Activated CD4-positive, alpha-beta T cell treated with anti-CD3 and anti-CD28 coated beads, Interleukin-2, Interleukin-4, amounts not matched to agents 100 ng/mL and 50 ng/mL, durations not matched to agents 16 hours and 8 hours (primary cell): ENCODE data around the gene GABBR2.
A peak's percentile ranks its signal among the peaks of the same experiment; 100 is the strongest.

ENCODE experiments used
- DNase-seq: peaks from one replicate; pipeline ENCODE4 v3.0.0-alpha.2; 2020; ENCODE audit warnings: low spot score

The GABBR2 gene

DNA sequence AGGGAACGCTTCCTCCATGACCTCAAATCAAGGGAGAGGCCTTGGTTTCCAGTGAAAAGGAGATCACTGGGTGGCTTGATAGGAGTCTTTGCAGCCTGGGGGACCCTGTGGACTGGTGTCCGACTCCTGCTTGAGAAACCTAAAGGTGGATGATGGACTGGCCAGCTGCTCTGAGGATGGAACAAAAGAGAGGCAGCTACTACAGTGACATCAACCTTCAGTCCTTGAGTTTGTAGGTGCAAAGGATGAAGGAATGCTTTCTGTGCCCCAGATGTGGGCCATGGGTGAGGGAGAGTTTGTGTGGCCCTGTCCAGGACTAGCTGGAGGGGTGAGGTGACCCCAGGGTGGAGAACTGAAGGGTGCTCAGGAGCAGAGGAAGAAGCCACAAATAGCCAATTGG, 338.8 kb downstream of the GABBR2 start:
- no peak for DNase-seq

DNA sequence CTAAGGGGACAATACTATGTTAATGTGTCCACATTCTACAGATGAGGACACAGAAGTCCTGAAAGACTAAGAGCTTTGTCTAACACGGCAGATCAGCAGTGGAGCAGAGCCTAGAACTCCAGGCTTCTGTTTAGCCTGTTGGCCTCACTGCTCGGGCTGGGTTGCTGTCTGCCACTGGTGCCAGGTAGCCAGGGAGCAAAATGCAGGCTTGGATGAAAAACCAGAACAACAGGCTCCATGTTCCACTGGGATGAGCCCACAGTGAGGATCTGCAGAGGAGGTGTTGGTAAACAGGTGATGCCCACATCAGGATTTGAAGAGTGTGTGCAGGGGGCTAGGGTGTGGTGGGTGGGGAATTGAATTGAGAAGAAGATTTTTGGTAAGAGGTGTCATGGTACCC, 339.3 kb downstream of the GABBR2 start:
- no peak for DNase-seq

DNA sequence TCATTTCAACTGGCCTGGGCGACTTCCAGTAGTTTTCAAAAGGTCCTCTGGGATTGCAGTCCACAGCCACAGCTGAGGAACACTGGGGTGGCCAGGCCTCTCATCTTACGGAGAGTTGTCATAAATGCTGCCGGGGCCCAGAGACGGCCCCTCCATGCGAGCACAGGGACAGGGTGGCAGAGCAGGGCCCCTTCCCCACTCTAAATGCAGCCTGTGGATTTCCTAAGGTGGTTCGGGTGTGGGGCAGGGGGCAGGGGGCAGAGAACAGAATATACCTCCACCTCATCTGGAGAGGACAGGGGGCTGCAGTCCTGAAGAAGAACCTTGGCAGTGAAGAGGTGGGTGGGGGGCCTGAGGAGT, 339.7 kb downstream of the GABBR2 start:
- no peak for DNase-seq

DNA sequence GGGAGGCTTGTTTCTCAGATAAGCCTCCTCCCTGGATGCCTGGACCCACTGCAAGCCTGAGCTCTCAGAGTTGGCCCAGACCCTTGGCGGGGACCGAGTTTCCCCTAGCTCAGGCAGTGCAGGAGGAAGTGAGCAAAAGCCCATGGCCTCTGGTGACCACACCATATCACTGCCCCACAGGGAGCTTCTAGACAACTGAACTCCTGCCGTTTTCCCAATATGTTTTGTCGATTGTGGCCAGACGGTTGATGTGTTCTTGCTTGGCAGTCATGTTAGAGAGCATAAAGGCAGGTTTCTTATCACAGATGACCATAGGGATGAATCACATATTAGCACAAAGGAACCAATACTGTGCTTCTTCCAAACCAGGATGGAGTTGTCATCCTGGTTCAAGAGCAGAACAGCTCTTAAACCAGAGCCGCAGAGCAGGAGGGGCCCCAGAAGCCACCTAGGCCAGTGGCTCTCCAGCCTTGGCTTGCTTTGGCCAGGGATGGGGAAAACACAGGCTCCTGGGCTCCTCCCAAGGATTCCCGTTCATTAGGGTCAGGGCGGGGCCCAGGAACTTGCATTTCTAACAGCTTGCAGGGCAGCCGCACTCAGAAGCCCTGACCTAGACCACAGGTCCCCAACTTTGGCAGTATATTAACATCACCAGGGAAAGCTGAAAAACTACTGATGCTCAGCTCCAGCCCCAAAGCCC, 340.2 kb downstream of the GABBR2 start:
- no peak for DNase-seq

DNA sequence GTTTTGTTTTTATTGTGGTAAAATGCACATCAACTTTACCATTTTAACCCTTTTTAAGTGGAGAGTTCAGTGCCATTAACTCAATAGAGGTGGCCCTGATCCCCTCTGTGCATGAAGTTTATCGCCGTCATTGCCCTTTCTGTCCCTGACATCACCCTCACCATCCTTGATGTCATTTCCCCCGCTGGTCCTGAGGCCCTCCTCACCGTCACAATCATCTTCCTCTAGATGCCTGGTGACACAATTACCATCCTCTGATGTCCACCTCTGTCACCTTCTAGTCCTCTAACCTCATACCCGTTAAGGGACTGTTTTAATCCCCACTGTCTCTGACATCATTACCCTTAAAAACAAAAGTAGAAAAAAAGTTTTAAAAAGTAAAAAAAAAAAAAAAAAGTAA, 340.8 kb downstream of the GABBR2 start:
- DNase-seq: no peak

DNA sequence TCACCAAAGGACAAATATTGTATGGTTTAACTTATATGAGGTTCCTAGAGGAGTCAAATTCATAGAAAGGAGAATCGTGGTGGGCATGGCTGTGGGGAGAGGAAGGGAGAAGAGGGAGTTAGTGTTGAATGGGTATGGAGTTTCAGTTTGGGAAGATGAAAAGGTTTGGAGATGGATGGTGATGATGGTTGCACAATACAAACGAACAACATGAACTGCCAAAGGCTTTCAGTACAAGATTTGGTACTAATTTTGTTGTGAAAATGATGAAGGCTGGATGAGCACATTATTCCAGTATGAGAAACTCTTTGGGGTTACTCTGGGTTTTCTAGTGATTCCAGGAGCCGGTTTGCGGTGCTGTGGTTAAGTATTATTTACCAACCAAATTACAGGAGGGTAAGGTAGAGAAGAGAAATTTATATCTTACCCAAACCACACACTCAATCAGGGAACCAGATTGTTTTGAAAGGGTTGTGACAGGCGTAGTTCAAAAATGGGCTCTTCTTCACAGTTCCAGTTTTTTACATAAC, 341.3 kb downstream of the GABBR2 start:
- DNase-seq: no peak

DNA sequence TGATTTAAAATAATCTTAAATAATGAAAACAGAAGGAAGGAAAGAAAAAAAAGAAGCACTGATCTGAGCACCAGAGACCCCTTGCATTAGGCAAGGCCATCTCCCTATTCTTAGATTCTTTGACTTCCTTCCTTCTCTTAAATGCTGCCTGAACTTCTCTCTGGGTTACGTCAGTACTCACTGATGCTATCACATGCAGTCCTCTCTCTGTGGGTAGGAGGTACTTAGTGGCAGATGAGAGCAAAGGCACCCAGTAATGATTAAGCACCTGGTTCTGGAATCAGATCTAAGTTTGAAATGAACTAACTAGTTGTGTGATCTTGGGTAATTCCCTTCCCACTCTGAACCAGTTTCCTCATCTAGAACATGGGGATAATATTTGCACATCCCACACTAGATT, 343.0 kb downstream of the GABBR2 start:
- no peak for DNase-seq

DNA sequence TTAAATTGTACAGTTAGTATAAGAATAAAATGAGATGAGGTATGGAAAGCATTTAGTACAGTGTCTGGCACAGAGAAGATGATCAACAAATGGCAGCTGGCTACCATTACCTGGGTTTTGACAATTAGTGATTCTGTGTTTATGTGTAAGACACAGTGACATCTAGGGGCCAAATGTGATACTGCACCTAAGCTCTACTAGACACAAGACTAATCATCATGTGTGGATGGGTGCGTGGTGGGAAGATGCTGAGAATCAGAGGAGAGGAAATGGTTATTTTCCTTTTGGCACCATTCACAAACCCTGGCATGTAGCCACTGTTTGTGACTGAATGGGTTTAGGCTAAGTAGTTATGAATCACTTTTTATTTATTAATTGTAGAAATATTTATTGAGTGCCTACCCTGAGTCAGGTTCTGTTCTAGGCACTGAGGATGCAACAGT, 343.5 kb downstream of the GABBR2 start:
- peak; percentile 27 for DNase-seq

DNA sequence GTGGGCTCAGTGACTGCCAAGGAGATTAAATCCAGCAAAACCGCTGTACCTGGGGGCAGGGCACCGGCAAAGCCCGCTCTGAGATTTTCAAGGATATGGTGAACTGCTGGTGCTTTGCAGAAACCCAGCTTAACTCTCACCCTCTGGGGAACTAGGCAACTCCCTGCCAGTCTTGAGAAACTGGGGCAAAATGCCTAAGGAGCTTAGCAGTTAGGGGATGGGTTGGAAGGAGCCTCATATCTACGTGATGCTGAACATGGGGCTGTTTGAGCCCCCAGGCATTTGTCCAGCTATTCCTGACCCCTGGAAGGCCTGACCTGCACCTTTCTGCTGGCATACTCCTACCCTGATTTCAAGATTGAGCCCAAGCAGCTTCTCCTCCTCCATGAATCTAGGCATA, 344.6 kb downstream of the GABBR2 start:
- no peak for DNase-seq

DNA sequence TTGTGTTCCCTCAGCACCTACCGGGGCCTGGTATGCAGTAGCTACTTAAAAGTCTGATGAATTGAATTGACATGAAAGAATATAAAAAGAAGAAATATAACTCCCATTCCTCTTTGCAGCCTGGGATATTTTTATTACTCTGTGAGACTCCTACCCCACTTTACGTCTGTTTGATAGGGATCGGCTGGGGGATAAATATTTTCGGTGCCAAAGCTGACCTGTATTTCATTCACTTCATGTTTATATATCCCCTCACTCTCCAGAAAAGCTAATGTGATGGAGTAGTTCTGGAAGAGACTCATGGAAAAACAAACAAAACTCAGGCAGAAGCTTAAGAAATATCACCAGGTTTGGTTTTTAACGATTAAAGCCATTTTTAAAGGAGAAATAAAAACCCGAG, 345.1 kb downstream of the GABBR2 start:
- no peak for DNase-seq

DNA sequence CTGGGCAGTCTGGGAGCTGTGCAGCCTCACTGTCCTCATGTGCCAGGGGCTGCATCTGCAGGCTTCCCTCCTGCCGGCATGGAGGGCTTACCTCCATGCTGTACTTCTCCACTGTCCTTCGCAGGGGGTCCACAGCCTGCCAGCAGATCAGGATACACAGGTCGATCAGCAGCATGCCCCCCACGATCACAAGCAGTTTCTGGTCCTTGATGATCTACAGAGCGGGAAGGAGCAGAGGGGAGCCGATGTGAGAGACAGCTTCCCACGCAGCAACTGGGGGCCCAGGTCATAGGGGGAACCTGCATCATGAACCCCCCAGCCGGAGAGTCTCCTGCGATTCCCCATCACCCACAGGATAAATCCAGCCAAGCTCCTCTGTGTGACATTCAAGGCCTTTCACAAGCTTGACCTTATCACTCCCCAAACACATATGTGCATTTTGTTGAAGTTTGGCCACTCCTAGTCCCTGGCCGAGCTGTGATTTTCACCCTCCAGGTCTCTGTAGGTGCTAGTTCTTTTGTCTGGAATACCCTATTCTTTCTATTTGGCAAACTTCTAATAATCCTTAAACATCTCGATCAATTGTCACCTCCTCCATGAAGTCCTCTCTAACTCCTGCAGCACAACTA, 346.0 kb downstream of the GABBR2 start:
- no peak for DNase-seq

DNA sequence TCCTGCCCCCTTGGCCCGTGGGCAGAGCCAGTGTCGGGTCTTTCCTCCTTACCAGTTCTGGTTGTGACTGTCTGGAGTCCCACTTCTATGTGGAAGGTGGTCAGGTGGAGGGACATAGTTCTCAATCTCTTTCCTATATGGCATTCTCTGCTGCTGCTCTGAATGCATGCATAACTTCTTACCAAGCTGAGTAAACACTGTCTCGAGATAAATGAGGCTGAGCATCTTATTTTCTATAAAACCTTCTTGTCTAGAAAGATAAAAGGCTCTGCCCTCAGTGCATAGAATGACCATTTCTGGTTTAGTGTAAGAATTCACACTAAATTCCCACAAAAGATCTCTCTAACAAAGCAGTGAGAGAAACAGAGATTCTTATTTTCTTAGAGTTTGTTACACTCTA, 347.1 kb downstream of the GABBR2 start:
- no peak for DNase-seq

DNA sequence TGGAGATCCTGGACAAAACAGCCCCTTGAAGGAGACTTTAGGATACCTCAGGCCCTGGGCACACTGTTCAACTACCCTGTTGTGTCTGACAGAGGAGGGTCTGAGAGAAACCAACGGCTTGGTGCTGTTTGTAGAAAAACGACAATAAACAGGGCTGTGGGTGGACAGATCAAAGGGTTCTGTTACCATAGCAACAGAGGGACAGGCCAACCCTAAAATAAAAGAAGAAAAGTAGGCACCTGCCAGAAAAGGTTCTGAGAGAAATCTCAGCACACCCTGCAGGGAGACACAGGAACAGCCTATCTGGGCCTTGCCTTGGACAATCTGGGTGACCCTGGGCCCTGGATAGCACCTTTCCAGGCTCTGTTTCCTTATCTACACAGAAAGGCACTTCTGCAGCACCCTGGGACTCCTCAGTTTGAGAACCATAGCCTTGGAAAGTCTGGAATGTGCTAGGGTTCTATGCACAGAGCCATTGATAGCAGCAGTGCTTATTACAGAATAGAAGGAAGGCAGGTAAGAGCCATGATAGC, 348.5 kb downstream of the GABBR2 start:
- no peak for DNase-seq

DNA sequence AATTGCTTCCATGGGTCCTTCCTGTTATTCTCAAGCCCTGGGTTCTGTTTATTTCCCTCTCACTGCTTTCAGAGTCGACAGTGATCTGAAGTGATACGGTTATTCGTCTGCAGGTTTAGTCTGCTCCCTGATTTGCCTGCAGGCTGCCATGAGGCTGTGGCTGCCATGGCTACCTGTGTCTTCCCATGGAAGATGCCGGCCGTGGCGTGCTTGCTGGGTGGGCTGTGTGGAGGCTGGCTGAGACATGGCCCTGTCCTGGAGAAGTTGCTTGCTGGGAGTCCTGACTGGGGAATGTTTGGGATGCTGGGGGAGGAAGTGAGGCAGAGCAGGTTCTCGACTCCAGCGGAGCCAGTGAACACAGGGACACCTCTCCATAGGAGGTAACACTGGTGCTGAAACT, 349.2 kb downstream of the GABBR2 start:
- DNase-seq: no peak

DNA sequence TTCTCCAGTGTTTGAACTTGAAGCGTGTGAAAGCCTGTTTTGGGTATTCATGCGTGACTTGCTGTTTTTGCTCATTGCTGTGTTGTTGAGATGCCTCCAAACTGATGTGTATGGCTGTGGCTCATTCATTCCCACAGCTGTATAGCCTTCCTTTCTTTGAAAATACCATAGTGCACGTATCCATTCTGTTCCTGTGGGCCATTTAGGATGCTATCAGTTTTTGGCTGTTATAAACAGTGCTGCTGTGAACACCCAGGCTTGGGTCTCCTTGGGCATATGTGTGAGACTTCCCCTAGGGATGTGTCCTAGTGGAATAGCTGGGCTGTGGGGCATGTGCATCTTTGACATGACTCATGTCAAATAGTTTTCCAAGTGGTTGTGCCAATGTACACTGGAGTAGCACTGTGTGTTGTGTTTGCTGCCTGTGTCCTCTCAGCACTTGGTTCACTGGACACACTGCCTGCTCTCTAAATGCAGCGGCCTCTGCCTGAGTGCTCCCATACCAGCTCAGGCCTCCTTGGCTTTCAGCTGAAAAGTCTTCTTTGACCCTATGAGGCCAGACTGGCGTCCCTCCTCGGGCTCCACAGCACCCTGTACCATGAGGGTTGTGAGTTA, 350.7 kb downstream of the GABBR2 start:
- DNase-seq: no peak

DNA sequence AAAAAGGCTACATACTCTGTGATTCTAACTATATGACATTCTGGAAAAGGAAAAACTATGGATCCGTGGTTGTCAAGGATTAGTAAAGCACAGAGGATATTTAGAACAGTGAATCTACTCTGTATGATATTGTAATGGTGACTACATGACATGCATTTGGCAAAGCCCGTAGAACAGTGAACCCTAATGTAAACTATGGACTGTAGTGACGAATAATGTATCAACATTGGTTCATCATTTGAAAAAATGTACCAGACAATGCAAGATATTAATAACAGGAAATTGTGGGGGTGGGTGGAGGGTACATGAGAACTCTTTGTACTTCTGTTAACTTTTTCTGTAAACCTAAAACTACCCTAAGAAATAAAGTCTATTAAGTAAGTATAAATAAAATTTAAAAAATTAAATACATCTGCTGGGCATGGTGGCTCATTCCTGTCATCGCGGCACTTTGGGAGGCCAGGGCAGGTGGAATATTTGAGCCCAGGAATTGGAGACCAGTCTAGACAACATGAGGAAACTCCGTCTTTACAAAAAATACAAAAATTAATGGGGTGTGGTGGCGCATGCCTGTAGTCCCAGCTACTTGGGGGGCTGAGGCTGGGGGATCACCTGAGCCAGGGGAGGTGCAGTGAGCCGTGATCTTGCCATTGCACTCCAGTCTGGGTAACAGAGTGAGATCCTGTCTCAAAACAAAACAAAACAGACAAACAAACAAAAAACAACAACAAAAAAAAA, 351.6 kb downstream of the GABBR2 start:
- no peak for DNase-seq

DNA sequence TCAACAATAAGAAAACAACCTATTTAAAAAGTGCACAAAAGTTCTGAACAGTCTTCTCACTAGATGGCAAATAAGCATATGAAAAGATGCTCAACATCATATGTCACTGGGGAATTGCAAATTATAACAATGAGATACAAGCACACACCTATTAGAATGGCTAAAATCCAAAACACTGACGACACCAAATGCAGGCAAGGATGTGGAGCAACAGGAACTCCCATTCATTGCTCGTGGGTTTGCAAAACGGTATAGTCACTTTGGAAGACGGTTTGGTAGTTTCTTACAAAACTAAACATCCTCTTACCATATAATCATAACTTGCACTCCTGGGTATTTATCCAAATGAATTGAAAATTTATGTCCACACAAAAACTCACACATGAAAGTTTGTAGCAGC, 352.4 kb downstream of the GABBR2 start:
- DNase-seq: no peak

DNA sequence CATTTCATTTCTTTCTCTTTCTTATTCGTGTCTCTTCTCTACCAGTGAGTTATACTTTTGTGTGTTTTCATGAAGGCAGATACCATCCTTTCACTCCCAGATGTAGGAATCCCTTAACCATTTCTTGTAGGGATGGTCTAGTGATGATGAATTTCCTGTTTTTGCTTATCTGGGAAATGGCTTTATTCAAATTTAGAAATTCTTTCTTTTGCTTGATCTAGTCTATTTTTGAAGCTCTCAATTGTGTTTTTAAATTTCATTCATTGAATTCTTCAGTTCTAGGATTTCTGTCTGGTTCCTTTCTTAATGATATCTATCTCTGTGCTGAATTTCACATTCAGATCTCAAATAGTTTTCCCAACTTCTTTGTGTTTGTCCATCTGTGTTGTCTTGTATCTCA, 357.4 kb downstream of the GABBR2 start:
- DNase-seq: no peak

DNA sequence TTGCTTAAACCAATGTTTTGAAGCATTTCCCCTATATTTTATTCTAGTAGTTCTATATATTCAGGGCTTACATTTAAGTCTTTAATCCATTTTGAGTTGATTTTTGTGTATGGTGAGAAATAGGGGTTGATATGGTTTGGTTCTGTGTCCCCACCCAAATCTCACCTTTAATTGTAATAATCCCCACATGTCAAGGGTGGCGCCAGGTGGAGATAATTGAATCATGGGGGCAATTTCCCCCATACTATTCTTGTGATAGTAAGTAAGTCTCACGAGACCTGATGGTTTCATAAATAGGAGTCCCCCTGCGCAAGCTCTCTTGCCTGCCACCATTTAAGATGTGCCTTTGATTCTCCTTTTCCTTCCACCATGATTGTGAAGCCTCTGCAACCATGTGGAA, 361.1 kb downstream of the GABBR2 start:
- DNase-seq: no peak

DNA sequence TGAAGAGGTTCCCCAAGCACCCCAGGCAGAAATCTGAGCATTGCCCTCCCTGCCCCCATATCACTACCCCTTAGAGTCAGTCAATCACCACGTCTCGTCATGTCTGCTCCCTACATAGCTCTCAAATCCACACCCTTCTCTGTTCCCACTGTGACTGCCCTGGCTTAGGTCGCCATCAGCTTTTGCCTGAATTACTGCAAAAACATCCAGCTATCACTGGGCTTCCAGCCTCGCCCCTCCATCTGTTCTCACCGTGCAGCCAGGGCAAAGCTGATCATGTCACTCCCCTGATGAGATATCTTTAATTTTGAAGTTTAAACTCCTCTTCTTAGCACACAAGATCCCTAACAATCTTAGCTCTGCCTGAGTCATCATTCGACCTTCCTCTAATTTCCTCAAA, 363.7 kb downstream of the GABBR2 start:
- no peak for DNase-seq

DNA sequence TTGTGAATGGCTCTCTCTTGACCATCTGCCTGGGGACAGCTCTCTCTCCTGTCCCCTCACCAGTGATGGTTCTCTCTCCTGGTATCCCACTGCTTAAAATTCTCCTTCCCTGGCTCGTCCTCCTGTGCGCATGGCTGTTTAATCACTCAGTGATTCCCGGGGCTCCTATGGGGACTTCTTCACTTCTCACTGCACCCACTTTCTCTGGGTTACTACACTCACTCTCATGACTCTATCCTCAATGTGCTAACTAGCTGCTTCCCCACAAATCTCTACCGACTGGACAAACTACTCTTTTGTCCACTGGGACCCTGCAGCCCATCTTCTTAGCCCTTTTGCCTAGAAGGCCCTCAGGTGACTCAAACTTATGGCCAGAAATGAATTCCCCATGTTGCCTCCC, 364.2 kb downstream of the GABBR2 start:
- DNase-seq: no peak

DNA sequence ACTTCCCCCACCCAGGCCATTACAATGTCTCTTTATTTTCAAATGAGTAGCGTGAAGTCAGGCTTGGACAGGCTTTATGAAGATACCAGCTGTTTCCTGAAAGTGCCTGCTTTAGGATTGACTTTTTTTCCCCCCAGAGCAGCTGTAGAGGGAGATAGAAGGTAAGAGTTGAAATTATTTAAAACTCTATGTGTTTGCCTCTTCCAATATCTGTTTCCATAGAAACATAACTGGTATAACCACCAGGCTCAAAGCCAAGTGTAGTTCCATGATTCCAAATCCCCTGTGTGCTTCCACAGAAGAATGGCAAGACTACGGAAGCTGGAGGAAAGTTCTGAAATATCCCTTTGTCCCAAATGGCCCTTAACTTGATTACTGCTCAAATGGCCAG, 365.9 kb downstream of the GABBR2 start:
- no peak for DNase-seq
